NCI-H748 treated with DMSO at 0.1 percent for 48 hours (cell line): ENCODE results near the gene QSER1.
"Not testable (repeated sequence)": the region's sequence is repeated elsewhere in the genome, so short reads cannot be mapped to it uniquely, and the experiment has no call there.

Experiments used
- DNase-seq: peaks from one replicate; lab custom pipeline; 2025; lab: John Stamatoyannopoulos, UW

The QSER1 gene

DNA sequence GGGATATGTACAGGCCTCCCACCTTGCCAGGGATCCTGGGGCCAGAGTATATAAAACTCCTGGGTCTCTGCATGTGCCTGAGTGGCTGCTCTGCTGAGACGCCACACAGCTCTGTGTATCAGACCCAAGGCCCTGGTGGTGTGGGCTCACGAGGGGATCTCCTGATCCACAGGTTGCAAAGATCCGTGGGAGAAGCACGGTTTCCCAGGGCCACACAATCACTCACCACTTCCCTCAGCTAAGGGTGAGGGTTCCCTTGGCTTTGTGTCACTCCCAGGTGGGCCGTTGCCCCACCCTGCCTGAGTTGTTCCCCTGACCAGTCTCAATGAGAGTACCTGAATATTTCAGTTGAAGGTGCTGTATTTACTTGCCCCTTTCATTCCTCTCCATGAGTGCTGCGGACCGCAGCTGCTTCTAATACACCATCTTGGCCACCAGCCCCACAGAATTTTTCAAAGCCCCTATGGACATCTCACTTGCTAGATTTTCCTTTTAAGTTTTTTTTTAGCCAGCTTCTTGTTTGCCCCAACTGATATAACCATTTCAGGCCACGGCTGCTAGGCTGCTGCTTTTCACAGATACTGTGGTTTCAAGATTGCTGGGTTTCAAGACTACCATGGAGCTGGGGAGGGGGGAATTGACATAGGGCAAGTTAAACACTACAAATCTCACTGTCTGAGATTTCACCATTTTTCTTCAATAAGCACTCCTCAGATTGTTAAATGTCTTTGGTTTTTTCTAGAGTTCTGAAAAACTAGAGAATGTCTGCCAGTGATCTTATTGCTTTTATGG is 109.3 kb downstream of the QSER1 start:
- DNase-seq: no peak

DNA sequence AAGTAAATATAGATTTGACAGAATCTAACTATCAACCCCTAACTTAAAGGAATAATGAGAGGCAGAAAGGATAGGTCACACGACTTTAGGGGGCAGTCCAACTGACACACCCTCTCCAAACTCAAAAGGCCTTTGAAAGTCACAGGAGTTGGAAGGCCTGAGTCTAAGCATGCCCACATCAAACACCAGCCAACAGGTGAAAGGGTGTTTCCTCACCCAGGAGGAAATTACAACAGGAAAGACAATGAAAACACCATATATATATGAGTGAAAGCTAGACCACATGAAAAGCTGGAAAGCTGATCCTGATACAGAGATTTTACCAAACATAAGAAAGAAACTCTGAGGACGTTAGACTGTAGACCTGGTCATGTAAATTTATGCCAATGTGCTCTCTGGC is 112.6 kb downstream of the QSER1 start:
- DNase-seq: no peak

DNA sequence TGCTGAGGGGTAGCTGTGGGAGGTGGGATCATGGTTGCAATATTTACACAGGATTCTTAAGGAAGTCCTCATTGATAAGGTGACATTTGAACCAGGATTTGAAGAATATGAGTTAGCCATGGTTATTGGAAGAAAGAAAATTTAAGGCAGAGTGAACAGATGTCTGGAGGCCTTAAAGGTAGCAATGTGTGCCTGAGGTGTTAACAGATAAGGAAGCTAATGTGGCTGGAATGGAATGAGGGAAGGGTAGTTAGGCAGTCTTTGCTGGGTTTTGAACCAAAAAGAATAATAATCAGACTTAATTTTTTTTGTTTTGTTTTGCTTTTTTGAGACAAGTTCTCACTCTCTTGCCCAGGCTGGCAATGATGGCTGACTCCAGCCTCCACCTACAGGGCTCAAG is 113.4 kb downstream of the QSER1 start:
- no peak for DNase-seq

DNA sequence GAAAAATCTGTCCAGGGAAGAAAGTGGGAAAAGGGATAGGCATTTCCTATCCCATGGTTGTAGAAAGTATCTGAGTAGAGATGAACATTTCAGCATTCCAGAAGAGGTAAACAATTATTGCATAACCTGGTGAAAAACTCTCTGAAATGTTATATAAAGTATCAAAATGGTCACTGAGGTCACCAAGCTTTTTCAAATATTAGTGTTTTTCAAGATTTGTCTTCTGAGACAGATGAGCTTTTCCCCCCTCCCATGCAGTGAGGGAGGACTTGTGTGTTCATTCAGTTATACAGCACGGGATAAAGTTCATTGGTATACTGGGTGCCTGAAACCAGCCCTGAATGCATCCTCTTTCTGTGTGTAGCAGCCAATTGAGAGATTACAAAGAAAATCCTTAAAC is 121.1 kb downstream of the QSER1 start:
- no peak for DNase-seq

DNA sequence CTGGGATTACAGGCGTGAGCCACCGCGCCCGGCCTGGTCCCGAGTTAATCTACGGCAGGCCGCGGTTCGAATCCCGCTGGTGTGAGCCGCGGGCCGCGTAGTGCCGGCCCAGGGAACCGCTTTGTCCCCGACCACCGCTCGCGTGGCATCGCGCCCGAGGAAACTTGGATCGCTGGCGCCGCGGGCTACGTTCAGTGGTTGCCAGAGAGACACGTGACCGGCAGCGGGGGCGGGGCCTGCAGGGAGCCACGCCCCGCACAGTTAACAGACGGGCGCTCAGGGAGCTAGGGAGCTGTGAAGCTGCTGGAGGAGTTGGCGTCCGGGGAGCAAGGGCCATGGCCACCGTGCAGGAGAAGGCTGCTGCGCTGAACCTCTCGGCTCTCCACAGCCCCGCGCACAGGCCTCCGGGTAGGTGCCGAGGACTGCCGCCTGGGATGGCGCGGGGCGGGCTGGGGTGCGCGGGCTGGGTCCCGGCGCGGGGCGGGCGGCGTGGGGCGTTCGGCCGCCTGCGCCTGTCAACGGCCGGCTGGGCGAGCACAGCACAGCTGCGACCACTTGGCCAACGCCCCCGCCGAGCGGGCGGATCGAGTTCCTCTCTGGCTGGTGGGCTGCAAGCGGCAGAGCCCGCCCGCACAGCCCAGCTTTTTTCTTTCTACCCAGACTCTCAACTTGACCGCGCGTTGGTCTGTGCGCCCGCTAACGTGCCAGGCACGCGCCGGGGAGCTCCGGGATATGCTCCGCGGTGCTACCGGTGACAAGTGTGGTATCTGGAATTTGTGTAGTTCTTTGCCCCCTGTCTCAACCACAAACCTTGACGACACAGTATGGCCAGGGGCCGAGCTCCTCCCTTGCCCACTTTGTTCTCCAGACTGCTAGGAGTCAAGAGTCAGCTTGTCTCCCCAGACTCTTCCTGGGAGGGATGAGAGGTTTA is 123.3 kb downstream of the QSER1 start, which contains the start of gene DEPDC7:
TSS of gene DEPDC7 (plus strand) at position 258 of the 931 bp plus-strand sequence. CDS start at position 336, 78 bp downstream.
- peak; percentile 80 for DNase-seq

DNA sequence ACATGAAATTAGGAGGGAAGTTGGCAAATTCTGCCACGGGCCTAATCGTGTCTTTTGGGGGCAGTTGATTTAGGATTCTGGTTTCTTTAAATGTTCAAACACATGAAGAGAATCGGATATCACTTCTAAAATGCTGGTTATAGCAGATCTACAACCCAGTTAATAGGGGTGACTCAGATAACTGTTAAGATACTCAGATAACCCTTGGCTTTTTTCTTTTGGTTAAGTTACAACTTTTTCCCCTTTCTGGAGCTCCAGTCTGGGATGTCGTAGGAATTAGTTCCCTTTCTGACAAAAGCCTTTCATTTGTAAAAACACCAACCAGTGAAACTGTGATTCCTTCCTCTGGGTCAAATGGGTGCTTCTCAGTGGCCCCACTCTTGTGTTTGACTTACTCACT is 124.0 kb downstream of the QSER1 start:
- no peak for DNase-seq

DNA sequence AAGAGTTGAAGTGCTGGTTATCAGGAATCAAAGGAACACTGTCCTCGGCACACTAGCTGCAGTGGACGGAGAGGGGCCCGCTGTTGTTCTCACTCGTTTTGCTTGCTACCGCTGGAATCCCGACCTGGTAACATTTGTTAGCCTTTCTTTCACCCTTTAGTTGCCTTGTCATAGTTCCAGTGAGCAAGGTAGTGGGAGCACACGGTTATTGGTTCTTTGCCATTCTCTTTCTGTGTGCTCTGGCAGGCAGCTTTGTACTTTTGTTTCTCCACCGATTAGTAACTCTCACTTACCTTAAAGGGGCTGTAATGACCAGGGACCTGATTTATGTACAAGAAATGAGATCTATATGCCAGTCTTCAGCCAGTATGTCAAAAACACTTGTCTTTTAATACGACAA is 124.9 kb downstream of the QSER1 start:
- no peak for DNase-seq

DNA sequence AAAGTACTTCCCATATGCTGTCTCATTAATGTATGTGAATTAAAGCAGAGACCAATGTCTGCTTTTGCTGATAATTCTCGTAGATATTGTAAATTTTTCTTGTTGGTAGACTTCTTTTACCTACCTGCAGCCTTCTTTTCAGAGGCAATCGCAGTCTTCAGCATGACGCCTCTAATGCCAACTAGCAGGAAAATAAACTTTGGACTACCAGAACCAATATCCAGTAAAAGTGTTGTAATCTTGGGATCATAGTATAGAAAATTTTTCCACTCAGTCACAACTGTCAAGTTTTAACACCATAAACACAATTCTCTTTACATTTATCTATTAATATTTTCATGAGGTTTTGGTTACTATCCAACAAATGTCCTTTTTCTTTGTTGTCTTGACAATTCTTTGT is 125.4 kb downstream of the QSER1 start:
- DNase-seq: no peak

DNA sequence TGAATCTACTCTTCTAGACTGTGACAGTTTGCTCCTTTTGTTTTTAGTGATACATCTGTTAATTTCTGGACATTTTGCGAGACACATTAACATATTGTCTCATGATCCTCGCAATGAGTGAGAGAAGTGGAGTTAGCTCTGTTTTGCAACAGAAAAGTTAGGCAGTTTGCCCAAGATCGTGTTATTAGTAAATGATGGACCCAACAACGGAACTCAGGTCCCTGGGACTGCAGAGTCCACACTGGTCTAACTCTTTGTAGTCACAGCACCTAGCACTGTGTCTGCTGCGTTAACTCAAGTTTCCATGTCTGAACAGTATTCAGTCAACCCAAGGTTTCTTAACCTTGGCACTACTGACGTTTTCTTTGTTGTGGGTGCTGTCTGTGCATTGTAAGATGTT is 126.2 kb downstream of the QSER1 start:
- DNase-seq: no peak

DNA sequence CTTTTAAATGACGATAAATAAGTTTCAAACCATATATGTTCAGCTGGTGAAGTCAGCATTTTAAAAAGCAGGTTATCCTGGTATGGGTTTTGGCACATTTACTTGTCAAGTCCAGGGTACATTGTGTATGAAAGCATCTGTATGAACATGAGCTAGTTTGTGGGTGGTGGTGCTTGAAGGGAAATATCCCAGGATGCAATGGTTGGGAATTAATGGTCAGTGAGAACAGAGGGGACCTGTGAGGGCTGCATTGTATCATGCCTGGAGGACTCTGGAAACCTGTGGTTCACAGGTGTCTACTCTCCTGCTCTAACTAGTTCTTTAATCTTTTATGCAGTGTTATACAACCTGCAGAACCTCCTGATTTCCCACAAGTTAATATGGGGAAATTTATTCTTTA is 128.9 kb downstream of the QSER1 start:
- DNase-seq: no peak

DNA sequence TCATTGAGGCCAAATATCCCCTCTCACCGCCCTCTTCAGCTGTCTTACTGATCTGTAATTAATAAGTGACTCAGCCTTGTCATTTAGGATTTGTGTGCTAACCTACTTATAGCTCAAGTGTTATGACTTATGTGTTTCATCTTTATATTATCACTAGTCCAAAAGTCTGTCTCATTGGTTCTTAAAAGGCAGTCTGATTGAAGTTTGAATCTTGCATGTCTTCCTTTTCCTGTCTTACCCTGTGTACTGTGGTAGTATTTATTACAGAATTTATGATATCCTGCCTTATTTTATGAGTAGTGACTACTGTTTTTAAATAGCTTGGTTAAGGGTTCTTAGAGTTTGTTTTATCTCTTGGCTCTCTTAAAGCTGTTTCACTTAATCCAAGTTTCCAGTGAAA is 129.3 kb downstream of the QSER1 start:
- no peak for DNase-seq

DNA sequence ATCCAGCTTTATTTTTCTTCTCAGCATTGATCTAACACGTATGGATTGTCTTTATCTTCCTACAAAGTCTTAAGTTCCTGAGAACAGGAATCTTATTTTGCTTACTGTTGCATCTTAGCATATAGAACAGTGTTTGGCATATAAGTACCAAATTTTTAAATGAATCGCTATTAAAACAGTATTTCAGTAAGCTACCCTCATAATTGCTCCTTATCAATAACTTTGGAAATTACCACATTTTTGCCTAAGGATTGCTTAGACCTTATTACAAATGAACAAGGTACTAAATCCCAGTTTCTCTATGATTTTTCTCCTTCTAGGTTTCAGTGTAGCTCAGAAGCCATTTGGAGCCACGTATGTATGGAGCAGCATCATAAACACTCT is 132.7 kb downstream of the QSER1 start:
- no peak for DNase-seq

DNA sequence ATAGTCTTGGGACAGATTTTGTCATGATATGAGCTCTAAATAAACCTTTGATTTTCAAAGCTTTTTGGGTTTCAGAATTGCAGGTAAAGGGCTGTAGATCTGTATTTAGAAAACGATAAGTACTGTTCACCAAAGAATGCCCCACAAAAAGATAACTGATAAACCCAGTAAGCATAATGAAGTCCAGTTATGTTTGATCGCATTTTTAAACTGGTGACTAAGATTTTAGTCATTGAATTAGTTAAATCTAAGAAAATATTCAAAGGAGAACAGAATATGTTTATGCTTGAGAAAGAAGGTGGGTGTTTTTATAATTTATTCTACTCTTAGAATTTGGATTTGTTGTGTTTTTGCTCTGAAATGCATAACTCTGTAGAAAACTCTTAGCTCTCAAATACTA is 134.6 kb downstream of the QSER1 start:
- no peak for DNase-seq

DNA sequence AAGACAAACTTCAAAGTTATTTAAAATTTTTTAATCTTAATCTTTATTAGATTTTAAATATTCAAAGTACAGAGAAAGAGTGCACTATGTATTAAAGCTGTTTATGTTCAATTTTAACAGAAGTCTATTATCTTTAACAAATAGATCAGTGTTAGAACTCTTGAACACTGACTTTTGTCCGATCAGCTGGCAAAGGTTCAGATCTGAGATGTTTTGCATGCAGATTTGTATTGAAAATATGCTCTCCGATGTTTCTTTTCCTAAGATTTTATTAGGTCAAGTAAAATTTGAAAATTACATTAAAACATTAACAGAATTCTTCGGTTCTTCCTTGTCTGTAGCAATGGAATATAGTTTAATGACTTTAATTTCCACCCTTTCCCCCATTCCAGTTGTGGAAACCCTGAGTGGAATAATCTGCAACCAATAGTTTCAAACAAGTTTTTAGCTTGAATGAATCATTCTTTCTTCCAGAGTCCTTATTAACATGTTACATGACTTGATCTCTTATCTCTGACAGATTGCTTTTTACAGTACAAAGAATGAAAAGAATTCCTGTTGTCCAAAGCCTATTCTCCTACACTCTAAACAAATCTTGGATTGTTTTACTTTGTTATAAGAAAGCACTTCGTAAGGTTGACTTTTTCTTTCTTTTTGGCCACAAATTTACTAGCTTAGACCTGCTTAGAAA is 135.4 kb downstream of the QSER1 start:
- no peak for DNase-seq

DNA sequence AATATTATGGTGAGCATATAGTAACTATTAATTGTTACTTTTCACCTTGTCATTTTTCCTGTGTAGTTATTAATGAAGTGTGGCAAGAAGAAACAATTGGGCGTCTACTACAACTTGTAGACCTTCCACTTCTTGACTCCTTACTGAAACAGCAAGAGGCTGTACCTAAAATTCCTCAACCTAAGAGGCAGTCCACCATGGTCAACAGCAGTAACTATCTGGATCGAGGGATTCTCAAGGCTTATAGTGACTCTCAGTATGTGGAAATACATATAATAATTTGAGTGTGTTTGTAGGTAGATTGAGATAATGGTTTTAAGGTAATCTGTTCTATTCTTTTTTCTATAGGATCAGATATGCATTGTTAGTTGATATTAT is 135.9 kb downstream of the QSER1 start:
- no peak for DNase-seq

DNA sequence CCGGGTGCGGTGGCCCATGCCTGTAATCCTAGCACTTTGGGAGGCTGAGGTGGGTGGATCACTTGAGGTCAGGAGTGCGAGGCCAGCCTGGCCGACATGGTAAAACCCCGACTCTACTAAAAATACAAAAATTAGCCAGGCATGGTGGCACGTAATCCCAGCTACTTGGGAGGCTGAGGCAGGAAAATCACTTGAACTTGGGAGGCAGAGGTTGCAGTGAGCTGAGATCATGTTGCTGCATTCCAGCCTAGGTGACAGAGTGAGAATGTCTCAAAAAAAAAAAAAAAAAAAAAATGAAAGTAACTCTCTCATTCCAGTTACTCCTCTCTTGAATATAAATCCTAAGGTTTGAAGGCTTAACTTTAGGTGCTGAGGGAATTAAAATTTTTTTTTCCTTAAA is 136.6 kb downstream of the QSER1 start:
- DNase-seq: not testable (repeated sequence)
